ENCODE results near the gene SLC22A7.

SLC22A7 gene

DNA sequence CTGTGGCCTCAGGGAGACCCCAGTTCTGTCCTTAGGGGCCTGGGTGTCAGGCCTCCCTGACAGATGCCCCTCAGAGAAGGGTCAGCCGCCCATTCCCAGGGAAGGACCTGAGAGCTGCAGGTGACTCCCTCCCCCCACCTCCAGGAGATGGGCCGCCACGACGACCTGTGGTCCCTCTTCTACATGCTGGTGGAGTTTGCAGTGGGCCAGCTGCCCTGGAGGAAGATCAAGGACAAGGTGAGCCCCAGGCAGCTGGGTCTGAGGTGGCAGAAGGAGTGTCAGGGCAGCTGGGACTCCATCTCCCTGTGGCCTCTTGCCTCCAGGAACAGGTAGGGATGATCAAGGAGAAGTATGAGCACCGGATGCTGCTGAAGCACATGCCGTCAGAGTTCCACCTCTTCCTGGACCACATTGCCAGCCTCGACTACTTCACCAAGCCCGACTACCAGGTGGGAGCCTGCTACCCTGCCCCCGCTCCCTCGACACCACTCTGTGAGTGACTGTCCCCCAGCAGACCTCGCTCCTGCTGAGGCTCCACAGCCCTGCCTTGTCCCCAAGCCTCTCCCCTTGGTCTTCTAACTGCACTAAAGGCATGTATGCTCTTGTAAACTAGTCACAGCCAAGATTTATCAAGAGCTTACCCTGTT, 42.5 kb upstream of the SLC22A7 start:
- TF ChIP-seq, protein P1, sequence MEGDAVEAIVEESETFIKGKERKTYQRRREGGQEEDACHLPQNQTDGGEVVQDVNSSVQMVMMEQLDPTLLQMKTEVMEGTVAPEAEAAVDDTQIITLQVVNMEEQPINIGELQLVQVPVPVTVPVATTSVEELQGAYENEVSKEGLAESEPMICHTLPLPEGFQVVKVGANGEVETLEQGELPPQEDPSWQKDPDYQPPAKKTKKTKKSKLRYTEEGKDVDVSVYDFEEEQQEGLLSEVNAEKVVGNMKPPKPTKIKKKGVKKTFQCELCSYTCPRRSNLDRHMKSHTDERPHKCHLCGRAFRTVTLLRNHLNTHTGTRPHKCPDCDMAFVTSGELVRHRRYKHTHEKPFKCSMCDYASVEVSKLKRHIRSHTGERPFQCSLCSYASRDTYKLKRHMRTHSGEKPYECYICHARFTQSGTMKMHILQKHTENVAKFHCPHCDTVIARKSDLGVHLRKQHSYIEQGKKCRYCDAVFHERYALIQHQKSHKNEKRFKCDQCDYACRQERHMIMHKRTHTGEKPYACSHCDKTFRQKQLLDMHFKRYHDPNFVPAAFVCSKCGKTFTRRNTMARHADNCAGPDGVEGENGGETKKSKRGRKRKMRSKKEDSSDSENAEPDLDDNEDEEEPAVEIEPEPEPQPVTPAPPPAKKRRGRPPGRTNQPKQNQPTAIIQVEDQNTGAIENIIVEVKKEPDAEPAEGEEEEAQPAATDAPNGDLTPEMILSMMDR (IDR thresholded peaks at IDR 0.05; ENCODE audit: insufficient read depth, low read depth, low read length, missing control alignments): no peak
- DNase-seq (ENCODE audit: low read depth): no peak

DNA sequence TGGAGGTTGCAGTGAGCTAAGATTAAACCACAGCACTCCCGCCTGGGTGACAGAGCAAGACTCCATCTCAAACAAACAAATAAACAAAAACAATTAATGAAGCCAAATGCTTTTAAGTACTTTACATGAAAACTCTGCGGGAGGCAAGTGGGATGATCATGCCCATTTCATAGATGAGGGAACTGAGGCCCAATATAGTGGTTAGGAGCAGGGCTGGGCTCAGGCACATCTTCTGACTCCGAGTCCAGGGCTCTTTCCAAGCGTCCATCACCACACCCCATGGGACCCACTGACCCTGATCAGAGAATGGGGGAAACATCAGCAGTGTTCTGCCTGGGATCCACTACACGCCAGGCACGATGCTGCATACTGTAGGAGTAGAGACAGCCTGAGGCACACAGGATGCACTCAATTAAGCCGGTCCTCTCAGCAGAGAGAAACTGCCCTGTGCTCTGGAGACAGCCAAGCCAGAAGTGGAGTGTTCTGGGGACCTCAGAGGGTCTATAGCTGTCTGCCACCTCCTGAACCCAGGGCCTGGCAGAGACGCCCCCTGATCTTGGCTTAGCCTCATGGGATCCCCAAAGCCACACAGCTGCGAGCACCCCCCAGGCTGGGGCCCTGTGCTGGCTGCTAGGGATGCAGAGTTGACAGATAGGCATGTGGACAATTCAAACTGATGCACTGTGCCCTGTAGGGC, 41.2 kb upstream of the SLC22A7 start:
- TF ChIP-seq, protein P1 (IDR thresholded peaks at IDR 0.05; ENCODE audit: insufficient read depth, low read depth, low read length, missing control alignments): no peak

More for the DNA sequence above, 42.5 kb upstream of the SLC22A7 start:
- no peak overlapping the region for H3K4me3 ChIP-seq (ENCODE audit: low read depth, low read length)

DNA sequence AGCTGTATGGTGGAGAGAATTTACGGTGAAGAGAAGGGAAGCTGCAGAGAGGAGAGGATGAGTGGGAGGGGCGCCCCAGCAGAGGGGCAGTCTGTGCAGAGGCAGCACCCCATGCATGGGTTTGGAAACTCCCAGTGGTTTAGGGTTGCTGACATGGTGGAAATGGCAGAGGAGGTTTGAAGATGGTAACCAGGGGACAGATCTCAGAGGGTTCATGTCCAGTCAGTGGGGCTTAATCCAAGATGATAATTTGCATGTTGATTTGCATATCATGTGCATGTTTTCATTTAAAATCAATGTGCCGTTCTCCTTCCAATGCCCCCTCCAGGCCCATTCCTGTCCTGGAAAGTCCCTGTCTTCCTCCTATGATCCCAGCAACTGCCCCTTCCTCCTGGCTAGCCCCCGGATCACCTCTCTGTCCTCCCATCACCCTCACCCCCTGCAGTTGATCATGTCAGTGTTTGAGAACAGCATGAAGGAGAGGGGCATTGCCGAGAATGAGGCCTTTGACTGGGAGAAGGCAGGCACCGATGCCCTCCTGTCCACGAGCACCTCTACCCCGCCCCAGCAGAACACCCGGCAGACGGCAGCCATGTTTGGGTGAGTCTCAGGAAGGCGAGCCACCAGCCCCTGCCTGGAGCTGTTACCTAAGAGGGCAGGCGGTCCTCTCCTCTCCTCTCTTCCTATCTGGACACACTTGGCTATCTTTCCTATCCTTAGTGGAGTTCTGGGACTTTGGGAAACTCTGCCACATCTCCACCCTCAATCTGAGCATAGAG, 40.5 kb upstream of the SLC22A7 start:
- TF ChIP-seq, protein P1 (IDR thresholded peaks at IDR 0.05; ENCODE audit: insufficient read depth, low read depth, low read length, missing control alignments): no peak
- no peak overlapping the region for H3K4me3 ChIP-seq (ENCODE audit: low read depth, low read length)
- DNase-seq (ENCODE audit: low read depth): peak; percentile 41

More for the DNA sequence above, 41.2 kb upstream of the SLC22A7 start:
- H3K4me3 ChIP-seq (ENCODE audit: low read depth, low read length): no peak overlapping the region
- DNase-seq (ENCODE audit: low read depth): no peak

DNA sequence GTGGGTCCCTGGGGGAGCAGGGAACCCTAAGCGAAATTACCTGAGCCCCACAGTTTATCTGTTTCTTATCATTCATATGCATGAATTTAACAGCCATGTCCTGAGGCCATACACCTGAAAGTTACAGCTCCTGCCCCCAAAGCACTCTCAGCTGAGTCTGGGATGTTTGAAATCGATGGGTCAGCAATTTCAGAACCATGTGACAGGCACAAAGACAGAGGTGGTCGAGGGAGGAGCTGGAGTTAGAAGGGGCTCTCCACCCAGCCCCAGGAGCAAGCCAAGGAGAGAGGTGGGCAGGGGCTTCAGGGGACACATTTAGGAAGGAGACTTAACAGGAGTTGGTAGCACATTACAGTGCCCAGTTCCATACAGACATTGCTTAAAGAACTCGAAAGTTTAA, 39.9 kb upstream of the SLC22A7 start:
- TF ChIP-seq, protein P1 (IDR thresholded peaks at IDR 0.05; ENCODE audit: insufficient read depth, low read depth, low read length, missing control alignments): no peak

DNA sequence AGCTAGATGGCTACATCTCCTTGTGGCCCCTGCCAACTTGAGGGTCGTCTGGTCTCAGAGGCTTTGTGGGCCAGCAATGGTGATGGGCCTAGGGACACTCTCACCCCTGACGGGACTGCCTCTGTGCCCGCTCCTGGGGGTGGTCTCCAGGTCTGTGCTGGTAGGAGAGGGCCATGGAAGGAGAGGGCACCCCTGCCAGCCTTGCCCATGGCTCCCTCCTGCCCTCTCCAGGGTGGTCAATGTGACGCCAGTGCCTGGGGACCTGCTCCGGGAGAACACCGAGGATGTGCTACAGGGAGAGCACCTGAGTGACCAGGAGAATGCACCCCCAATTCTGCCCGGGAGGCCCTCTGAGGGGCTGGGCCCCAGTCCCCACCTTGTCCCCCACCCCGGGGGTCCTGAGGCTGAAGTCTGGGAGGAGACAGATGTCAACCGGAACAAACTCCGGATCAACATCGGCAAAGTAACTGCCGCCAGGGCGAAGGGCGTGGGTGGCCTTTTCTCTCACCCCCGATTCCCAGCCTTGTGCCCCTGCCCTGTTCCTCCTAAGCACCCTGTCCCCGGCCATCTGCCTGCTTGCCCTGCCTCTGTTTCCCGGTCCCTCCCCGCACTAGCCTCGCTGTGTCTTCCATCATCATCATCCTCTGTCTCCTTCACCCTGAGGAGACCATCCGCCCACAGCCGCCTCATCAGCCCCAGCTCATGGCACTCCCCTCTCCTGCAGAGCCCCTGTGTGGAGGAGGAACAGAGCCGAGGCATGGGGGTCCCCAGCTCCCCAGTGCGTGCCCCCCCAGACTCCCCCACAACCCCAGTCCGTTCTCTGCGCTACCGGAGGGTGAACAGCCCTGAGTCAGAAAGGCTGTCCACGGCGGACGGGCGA, 39.0 kb upstream of the SLC22A7 start:
- H3K4me3 ChIP-seq (ENCODE audit: low read depth, low read length): no peak overlapping the region
- no peak for DNase-seq (ENCODE audit: low read depth)
- TF ChIP-seq, protein P1 (IDR thresholded peaks at IDR 0.05; ENCODE audit: insufficient read depth, low read depth, low read length, missing control alignments): no peak

More for the DNA sequence above, 39.9 kb upstream of the SLC22A7 start:
- no peak overlapping the region for H3K4me3 ChIP-seq (ENCODE audit: low read depth, low read length)
- DNase-seq (ENCODE audit: low read depth): no peak

DNA sequence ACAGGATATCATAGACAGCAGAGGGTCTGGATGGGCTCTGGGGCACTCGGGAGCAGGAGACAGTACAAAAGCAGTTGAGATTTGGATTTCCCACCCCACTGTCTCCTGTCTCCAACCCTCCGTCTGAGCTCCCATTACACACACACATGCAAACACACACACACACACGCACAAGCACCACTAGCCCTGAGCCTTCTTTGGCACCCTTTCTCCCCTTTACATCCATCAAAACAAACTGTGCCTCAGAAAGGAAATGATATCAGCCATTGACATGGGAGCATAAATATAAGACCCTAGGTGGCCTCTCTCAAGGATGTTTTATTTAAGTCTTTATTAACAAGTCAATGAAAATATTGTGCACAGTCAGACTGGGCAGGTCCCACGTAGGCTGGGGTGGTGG, 37.3 kb upstream of the SLC22A7 start:
- TF ChIP-seq, protein P1 (IDR thresholded peaks at IDR 0.05; ENCODE audit: insufficient read depth, low read depth, low read length, missing control alignments): no peak
- H3K4me3 ChIP-seq (ENCODE audit: low read depth, low read length): no peak overlapping the region
- DNase-seq (ENCODE audit: low read depth): no peak
